ENCODE data around the gene CHST11.

CHST11 gene

DNA sequence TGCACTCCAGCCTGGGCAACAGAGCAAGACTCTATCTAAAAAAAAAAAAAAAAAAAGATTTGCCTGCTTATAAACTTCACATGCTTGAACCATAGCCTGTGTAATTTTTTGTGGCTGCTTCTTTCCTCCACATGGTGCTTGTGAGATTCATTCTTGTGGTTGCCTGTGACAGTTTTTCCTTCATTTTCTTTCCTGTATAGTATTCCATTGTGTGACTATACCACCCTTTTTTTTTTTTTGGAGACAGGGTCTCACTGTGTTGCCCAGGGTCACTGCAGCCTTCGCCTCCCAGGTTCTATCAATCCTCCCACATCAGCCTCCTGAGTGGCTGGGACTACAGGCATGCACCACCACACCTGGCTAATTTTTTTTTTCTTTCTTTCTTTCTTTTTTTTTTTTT is 22.6 kb upstream of the CHST11 start:
- DNase-seq (ENCODE audit: low spot score) = no peak

DNA sequence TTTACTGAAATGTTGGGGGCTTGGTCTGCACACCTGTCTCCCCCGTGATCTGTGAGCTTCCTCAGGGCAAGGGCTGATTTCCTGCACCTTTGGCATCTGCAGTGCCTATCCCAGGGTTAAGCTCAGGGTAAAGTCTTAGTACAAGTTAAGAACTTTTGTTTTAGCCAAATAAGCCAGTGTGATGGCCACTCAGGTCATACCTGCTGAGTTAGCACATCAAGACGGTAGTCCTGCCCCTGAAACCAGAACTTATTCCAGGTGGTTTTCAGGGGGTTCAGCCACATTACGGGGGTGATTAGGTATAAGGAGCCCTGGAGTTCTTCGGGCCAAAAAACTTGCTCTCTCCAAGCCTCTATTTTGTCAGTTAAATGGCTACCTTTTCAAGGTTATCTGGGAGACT is 21.6 kb upstream of the CHST11 start:
- DNase-seq (ENCODE audit: low spot score) = no peak

GRCh38 chr12:104435765-104436164 is 21.0 kb upstream of the CHST11 start:
- DNase-seq (ENCODE audit: low spot score) = no peak

DNA sequence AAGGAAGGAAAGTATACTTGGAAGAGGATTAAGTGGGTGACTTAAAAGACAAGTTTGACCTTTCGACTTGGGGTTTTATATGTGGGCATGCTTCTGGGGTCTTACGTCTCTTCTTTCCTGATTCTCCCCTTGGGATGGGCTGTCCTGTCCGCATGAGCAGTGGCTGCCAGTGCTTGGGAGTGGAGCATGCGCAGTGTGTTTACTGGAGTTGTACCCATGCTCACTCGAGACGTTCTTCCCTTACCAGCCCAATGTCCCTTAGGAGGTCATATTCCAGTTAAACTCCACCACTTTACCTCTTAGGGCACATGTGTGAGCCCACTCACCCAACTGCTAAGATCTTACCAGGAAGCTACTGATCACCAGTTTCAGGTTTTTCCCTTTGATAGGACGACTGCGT is 20.0 kb upstream of the CHST11 start:
- DNase-seq (ENCODE audit: low spot score) = no peak

DNA sequence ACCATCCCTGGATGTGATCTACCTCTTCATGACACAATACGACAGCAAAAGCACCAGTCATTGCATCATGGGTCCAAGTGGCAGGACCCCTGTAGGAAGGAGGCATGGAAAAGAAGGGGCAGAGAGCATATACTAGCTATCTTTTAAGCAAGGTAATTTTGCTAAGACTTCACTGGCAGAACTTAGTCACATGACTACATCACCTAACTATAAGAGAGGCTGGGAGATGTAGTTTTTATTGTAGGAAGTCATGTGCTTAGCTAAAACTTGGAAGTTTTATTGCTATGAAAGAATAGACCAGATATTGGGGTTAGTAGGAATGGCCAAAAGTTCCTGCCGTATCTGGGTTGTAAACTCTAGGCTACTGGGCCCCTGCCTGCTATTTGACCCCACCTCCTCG is 18.6 kb upstream of the CHST11 start:
- no peak for DNase-seq (ENCODE audit: low spot score)

- DNase-seq (ENCODE audit: low spot score) = no peak
These were observed 17.6 kb upstream of the CHST11 start for GRCh38 chr12:104439137-104439536.

DNA sequence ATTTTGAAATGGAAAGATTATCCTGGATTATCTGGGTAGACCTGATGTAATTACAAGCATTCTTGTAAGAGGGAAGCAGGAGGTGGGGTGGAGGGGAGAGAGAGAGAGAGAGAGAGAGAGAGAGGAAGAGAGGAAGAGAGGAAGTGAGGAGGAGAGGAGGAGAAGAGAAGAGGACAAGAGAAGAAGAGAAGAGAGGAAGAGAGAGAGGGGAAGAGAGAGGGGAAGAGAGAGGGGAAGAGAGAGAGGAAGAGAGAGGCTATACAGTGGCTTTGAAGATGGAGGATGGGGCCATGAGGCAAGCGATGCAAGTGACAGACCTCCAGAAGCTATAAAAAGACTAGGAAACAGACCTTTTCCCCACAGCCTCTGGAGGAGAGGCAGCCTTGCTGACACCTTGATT is 13.7 kb upstream of the CHST11 start:
- DNase-seq (ENCODE audit: low spot score) = no peak

DNA sequence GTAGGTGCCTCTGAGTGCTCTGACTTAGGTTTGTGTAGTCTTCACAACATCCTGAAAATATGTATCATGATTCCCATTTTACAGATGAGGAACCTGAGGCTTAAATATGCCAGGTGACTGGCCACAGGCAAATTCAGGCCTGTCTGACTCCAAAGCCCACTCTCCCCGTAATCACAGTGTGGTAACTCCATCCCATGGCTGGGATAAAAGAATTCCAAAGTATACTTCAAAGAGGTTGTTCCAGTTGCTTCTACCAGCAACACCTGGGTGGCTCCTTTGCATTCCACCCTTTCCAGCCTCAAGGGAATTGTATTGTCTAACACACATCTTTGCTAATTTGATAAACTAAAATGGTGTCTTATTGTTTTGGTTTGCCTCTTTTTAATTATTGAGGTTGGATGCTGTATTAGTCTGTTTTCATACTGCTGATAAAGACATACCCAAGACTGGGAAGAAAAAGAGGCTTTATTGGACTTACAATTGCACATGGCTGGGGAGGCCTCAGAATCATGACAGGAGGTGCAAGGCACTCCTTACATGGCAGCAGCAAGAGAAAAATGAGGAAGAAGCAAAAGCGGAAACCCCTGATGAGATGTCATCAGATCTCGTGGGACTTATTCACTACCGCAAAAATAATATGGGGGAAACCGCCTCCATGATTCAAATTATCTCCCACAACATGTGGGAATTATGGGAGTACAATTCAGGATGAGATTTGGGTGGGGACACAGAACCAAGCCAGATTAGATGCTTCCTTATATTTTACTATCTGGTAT is 9.9 kb upstream of the CHST11 start:
- no peak for DNase-seq (ENCODE audit: low spot score)

DNA sequence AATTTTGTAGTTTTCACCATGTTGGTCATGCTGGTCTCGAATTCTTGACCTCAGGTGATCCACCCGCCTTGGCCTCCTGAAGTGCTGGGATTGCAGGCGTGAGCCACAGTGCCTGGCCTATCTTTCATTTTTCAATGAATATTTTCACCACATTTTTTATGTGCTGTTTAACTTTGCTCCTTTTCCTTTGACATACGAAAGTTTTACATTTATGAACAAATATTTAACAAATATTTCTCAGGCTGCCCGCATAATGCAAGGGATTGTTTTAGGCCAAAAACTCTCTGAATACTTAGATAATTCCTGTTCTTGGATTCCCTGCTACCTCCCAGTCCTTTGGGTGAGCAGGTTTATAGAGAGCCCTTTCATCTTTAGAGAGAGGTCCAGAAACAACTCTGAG is 8.7 kb upstream of the CHST11 start:
- no peak for DNase-seq (ENCODE audit: low spot score)

GRCh38 chr12:104448451-104448850 is 8.3 kb upstream of the CHST11 start:
- DNase-seq (ENCODE audit: low spot score) = no peak

GRCh38 chr12:104450700-104451099 is 6.0 kb upstream of the CHST11 start:
- no peak for DNase-seq (ENCODE audit: low spot score)

DNA sequence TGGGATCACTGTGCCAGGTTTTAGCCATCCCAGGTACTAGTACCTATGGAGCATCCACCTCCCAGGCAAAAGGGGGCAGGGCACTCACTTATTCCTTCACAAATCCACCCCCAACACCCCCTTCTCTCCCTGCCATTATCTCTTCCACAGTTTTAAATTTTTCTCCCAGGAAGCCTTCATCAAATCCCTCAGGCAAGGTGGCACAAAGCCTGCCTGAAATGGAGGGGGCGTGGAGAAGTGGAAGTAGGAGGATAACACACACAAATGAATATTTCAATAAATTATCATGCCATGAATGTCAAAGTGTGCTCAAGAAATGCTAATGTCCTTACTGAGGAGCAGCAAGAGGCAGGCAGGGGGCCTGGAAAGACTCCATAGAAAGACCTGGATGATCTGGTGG is 4.7 kb upstream of the CHST11 start:
- no peak for DNase-seq (ENCODE audit: low spot score)

DNA sequence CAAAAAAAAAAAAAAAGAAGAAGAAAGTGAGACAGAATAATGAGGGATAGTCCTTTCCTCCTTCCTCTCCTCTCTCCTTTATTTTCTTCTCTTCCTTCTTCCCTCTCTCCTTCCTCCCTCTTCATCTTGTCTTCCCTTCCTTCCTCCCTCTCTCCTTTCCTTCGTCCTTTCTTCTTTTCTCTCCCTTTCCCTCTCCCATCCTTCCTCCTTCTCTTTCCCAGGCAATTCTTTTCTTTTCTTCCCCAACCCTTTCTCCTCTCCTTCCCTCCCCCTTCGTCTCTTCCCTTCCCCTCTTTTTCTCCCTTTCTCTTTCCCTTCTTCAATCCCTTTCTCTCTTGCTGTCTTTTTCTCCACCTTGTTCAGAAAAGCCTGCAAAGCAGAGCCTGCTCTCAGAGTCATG is 3.6 kb upstream of the CHST11 start:
- DNase-seq (ENCODE audit: low spot score) = no peak

DNA sequence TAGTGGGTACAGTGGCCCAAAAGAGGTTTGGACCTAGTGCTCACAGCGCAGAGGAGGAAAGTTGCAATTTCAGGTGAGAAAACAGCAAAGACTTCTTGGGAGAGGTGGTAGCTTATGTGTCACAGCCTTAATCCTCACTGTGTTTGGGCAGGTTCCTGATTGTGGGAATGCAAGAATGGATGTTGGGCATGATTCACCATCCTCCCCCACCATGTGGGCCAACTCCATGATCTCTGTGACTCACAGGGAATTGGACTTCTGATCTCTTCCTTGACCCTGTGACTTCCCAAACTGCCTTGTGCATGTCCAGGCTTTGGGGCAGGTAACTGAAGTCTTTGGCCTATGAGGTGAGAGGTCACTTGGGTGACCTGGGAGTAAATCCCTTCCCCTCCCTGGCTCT is 1.8 kb upstream of the CHST11 start:
- no peak for DNase-seq (ENCODE audit: low spot score)

- DNase-seq (ENCODE audit: low spot score) = no peak
These were observed 951 bp upstream of the CHST11 start for GRCh38 chr12:104455578-104456416.

DNA sequence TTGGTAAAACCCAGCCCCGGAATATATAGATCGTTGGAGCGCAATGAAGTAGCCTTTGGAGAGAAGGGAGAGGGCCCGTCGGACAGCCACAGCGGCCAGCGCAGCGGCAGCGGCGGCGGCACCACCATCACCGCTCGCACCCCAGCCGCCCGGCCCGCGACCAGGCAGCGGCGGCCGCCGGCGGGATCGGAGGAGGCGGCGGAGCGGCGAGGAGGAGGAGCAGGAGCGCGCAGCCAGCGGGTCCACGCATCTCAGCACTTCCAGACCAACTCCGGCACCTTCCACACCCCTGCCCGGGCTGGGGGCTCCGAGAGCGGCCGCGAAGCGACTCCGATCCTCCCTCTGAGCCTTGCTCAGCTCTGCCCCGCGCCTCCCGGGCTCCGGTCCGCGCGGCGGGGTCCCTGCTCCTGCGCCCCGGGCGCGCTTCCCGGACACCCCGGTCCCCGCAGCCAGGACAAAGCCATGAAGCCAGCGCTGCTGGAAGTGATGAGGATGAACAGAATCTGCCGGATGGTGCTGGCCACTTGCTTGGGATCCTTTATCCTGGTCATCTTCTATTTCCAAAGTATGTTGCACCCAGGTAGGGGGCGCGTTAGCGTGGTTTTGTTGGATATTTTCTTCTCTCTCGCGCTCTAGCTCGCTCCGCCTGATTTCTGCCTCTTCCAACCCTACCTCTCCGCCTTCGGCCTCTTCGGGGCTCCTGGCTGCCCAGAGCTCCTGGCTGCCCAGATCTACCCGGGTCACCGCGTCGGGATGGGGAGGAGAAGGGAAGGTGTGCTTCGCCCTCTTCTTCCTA is 400 bp downstream of the CHST11 start:
- DNase-seq (ENCODE audit: low spot score) = peak; percentile 71

DNA sequence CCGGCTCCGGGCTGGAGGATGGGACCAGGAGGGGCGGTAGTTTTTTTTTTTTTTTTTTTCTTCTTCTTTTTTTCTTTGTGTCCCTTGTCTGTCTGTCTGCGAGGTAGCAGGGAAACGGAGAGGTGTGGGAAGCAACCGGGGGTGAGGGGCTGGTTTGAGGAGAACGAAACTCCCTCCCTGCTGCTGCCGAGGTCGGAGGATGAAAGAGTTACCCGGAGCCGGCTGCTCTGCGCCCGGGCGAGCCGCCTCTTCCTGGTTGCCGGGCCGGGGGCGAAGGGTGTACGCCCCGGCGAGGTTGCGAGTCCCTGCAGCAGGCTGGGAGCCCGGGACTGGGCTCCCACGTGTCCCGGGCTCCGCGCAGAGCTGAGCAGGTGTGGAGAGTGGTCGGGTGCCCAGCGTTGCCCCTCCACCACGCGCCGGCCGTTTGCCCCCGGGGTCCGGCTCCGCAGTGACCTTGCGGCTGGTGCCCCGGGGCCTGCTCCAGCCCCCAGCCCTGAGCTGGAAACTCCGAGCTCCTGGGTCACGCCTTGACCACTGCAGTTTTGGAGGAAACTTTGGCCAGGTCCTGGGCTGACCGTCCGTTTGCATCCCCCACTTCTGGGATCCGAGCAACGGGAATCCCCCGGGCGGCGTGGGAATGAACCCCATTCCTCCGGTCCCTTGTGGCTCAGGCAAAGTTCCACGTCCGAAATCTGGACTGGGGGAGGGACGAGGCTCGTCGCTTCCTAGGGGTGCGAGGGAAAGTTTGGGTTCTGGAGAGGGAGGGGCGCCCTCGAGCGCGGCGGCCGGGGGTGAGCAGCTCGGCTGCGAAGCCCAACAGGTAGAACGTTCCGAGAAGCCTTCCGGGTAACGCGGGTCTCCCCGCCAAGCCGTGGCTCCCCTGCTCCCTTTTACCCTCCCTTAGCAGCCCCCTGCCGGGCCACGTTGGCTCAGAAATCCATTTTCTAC is 1.3 kb downstream of the CHST11 start:
- no peak for DNase-seq (ENCODE audit: low spot score)

GRCh38 chr12:104458694-104459367 is 2.1 kb downstream of the CHST11 start:
- no peak for DNase-seq (ENCODE audit: low spot score)

GRCh38 chr12:104459368-104459909 is 2.7 kb downstream of the CHST11 start:
- peak; percentile 52 for DNase-seq (ENCODE audit: low spot score)

- no peak for DNase-seq (ENCODE audit: low spot score)
These were observed 3.4 kb downstream of the CHST11 start for GRCh38 chr12:104460041-104460719.
